HG02981 (cell line): ENCODE data around the gene DUSP8.
"Not testable (repeated sequence)": the region's sequence is repeated elsewhere in the genome, so short reads cannot be mapped to it uniquely, and the experiment has no call there.

Source experiments
- ATAC-seq: cut with Tn5 transposase; IDR thresholded peaks from one replicate; pipeline ENCODE4 v1.9.1; 2021; ENCODE audit warnings: mild to moderate bottlenecking, moderate library complexity; ENCODE audit not compliant: unreplicated experiment

The DUSP8 gene

DNA sequence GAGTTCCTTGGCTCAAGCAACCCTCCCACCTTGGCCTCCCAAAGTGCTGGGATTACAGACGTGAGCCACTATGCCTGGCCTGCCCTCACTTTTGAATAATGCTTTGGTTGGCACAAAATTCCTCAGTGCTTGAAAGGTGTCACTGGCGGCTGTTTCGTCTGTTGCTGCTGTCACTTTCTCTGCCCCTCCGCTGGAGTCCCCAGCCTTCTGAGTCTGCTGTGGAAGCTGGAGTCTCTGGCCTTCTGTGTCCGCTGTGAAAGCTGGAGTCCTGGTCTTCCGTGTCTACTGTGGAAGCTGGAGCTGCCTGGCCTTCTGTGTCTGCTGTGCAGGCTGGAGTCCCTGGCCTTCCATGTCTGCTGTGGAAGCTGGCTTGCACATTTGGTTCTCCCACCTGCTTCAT is 17.9 kb upstream of the DUSP8 start:
- no peak for ATAC-seq

DNA sequence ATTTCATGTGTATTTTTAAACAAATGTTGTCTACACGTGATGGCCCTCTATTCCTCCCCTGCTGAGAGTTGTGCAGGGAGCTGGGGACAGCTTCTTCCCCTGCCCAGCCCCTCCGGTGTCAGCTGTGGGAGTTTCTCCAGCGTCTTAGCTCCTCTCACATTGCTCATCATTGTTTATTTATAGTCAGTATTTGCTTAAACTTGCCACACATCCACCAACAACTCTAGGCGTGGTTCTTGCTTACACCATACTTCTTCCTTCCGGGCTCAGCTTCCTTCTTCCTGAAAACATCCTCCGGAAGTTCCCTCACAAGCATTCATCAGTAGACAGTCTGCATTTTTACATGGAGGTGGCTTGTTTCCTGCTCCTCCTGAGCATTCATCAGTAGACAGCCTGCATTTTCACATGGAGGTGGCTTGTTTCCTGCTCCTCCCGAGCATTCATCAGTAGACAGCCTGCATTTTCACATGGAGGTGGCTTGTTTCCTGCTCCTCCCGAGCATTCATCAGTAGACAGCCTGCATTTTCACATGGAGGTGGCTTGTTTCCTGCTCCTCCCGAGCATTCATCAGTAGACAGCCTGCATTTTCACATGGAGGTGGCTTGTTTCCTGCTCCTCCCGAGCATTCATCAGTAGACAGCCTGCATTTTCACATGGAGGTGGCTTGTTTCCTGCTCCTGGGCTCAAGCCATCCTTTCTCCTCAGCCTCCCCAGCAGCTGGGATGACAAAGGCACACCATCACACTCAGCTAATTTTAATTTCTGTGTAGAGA is 17.3 kb upstream of the DUSP8 start:
- ATAC-seq = not testable (repeated sequence)

GRCh38 chr11:1586699-1587098 is 14.6 kb upstream of the DUSP8 start:
- ATAC-seq = no peak

- ATAC-seq = not testable (repeated sequence)
Observed at GRCh38 chr11:1584661-1585370, 12.7 kb upstream of the DUSP8 start, which contains the start of gene KRTAP5-1. Gene KRTAP5-1, minus strand, starts transcription at chr11:1585283. Its CDS starts 34 bp downstream, at chr11:1585249.

DNA sequence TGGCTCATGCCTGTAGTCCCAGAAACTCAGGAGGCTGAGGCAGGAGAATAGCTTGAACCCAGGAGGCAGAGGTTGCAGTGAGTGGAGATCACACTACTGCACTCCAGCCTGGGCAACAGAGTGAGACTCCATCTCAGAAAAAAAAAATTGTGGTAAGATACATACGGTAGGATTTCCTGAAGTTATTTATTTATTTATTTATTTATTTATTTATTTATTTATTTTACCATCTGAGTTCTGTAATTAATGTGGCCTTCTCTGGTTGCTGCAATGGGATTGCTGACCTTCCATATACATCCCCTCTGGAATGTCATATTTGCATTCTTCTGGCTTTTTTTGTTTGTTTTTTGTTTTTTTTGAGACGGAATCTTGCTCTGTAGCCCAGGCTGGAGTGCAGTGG is 10.8 kb upstream of the DUSP8 start:
- ATAC-seq = not testable (repeated sequence)

- ATAC-seq = no peak
Observed at GRCh38 chr11:1581976-1582375, 9.9 kb upstream of the DUSP8 start.

- ATAC-seq = no peak
Observed at GRCh38 chr11:1576825-1577224, 4.8 kb upstream of the DUSP8 start.

GRCh38 chr11:1575756-1576155 is 3.7 kb upstream of the DUSP8 start:
- ATAC-seq = not testable (repeated sequence)

- ATAC-seq = no peak
Observed at GRCh38 chr11:1574933-1575242, 2.8 kb upstream of the DUSP8 start.

- ATAC-seq = no peak
Observed at GRCh38 chr11:1574238-1574932, 2.3 kb upstream of the DUSP8 start.

GRCh38 chr11:1573903-1574237 is 1.8 kb upstream of the DUSP8 start:
- ATAC-seq = no peak

GRCh38 chr11:1573077-1573902 is 1.2 kb upstream of the DUSP8 start:
- ATAC-seq = no peak

GRCh38 chr11:1571760-1572196 is 293 bp downstream of the DUSP8 start:
- ATAC-seq = no peak

GRCh38 chr11:1570896-1571759 is 943 bp downstream of the DUSP8 start:
- ATAC-seq = no peak

- ATAC-seq = no peak
Observed at GRCh38 chr11:1570531-1570895, 1.6 kb downstream of the DUSP8 start.

DNA sequence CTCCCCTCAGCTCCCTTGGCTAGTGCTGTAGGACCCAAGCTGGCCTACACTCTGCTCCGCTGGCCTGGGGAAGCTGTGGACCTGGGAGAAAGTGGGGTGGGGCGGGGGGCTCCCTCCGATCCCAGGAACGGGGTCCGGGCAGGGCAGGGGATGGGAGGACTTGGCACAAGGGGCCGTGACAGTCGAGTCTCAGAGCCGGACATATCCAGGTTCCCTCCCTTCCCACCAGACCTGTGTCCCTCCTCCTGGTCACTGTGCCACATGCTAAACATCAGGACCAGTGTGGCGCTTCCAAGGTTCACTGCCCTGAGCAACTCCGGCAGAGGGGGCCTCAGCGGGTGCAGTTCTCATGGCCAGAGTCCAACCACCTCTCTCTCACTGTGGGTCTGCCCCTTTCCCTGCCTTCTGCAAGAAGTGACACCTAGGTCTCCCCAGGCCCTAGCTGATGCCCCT is 2.0 kb downstream of the DUSP8 start:
- no peak for ATAC-seq

DNA sequence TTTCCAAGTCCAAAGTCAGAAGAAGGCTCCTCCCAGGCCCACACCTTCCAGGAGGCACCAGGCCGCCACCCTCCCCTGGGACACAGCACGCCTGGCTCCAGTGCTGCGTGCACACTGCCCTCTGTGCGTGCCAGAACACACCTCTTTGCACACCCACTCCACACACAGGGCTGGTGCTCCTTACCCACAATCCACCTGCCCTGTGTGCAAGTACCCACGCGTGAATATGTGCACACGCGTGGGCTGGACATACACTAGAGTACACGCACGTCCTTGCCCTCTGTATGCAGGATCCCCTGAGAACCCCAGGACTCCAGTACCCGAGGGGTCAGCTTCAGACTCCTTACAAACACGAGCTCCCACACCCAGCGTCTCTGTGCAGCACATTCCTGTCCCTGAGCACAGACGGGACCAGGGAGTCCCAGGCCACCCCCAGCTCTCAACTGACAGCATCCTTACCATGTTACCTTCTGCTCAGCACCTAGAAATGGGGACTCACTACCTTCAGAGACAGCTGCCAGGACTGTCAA is 2.8 kb downstream of the DUSP8 start:
- ATAC-seq = no peak

DNA sequence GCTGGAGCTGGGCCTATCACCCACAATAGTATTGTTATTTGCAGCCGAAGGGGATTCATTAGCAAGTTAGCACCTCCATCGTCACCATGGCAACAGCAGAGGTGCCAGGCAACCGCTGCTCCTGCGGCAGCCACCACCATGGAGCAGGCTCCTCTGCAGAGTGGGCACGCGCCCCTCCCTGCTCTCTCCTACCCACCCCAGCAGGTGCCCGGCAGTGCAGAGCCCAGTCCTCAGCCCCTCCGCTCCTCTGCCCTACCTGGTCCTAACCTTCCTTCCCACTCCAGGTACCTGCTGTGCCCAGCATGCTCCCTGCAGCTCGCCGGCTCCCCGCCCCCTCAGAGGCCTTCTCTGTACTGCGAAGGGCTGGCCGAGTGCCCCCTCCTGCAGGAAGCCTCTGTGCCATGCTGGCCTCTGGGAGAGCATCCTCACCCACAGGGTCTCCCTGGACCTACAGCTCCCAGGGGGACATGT is 3.6 kb downstream of the DUSP8 start:
- no peak for ATAC-seq

GRCh38 chr11:1567721-1568100 is 4.4 kb downstream of the DUSP8 start:
- no peak for ATAC-seq
